Measurements from ENCODE around the gene DDN.

The DDN gene

DNA sequence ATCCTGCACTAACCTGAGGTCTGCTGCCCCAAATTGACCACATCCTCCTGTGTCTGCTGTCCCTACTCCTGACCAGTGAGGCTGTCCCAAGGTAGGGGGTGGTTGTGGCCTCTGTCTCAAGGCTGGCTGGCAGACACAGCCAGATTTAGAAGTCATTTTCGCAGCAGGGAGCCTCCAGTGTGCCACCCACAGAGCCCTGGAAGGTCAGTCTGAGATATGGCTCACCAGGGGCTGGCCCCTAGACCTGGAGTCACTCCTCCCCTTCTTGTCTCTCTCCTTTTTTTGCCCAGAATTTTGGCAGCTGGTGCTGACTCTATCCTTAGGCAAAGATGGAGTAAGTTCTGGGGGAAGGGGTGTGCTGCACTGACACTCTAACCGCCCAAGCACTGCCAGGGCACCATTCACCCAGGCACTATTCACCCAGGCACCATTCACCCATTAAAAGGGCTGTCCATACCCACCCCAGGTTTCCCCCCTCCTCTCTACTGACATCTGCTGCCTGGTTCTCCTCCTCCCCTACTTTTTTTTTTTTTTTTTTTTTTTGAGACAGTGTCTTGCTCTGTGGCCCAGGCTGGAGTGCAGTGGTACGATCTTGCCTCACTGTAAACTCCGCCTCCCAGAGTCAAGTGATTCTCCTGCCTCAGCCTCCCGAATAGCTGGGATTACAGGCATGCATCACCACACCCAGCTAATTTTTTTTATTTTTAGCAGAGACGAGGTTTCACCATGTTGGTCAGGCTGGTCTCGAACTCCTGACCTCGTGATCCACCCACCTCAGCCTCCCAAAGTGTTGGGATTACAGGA lies 7.7 kb downstream of the DDN start:
- no peak overlapping the region for H3K4me3 ChIP-seq (replicated peaks; ENCODE audit: low read depth, low read length)
- TF ChIP-seq, protein P1, sequence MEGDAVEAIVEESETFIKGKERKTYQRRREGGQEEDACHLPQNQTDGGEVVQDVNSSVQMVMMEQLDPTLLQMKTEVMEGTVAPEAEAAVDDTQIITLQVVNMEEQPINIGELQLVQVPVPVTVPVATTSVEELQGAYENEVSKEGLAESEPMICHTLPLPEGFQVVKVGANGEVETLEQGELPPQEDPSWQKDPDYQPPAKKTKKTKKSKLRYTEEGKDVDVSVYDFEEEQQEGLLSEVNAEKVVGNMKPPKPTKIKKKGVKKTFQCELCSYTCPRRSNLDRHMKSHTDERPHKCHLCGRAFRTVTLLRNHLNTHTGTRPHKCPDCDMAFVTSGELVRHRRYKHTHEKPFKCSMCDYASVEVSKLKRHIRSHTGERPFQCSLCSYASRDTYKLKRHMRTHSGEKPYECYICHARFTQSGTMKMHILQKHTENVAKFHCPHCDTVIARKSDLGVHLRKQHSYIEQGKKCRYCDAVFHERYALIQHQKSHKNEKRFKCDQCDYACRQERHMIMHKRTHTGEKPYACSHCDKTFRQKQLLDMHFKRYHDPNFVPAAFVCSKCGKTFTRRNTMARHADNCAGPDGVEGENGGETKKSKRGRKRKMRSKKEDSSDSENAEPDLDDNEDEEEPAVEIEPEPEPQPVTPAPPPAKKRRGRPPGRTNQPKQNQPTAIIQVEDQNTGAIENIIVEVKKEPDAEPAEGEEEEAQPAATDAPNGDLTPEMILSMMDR (IDR thresholded peaks at IDR 0.05; ENCODE audit: low read length, missing control alignments) = no peak
- no peak for DNase-seq (ENCODE audit: low read depth)

DNA sequence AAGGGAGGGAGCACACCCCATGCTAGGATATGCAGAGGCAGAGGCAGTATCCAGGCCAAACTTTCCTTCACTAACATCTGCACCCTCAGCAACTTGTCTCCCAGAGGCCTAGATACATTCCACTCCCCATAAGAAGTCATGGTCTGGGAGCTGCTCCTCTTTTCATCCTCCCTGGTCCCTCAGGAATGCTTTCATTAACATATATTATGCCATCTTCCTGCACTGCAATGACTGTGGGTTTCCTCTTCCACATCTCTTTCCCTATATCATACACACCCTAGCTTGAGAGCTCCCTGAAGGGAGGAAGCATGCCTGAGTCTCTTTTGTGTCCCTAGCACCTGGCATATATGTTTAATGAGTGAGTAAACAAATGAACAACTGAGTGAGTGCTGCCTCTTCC lies 8.6 kb downstream of the DDN start:
- no peak for DNase-seq (ENCODE audit: low read depth)
- TF ChIP-seq, protein P1 (IDR thresholded peaks at IDR 0.05; ENCODE audit: low read length, missing control alignments) = no peak

DNA sequence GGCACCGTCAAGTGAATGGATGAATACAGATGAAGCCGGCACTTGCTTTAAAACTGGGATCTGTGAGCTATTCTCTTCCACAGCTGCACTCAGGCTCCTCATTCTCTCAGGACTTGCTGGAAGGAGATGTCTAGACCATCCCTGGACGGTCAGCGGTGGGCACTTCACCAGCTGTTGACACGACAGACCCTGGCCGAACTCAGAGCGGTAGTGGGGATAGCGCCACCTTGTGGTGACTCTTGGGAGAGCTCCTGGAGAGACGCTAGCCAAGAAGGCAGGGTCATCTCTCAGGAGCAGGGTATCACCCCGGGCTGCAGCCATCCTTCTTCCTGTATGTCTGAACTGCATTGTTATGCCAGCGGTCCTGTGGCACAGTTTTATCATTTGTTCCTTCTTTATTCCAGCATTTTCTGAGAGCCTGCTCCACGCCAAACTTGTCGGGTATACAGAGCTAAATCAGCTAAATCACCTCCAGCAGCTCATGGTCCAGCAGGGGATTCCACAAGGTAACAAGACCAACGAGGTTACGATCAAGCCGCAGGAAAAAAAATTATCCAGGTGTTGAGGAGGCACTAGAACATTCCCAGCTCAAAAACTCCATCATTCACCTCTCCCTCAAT lies 11.0 kb downstream of the DDN start:
- DNase-seq (ENCODE audit: low read depth) = peak; percentile 59
- TF ChIP-seq, protein P1 (IDR thresholded peaks at IDR 0.05; ENCODE audit: low read length, missing control alignments) = peak; percentile 94
- no peak overlapping the region for H3K4me3 ChIP-seq (replicated peaks; ENCODE audit: low read depth, low read length)

More for the DNA sequence above, 8.6 kb downstream of the DDN start:
- no peak overlapping the region for H3K4me3 ChIP-seq (replicated peaks; ENCODE audit: low read depth, low read length)

DNA sequence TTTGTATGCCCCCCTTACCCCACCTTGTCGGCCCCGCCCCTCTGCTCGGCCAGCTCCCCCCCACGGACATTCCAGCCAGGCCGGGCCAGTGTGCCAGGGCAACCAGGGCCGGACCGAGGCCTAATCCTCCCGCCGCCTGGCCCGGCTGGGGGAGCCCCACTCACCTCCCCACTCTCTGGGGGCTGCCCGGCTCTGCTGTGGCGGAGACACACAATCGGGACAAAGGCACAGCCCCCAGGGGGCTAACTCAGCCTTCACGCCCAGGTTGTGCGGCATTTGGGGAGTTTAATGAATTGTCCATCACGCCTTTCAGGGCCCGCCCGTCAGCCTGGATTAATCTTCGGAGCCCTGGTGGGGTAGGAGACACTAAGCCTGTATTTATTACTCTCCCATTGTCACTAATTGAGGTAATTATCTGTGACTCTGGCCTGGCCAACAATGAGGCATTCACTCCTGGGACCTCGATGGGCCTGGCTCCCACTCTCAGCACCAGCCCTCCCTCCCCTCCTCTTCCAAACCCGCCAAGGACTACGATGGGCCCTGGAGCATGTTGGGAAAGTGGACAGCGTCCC lies 12.4 kb downstream of the DDN start:
- TF ChIP-seq, protein P1 (IDR thresholded peaks at IDR 0.05; ENCODE audit: low read length, missing control alignments) = no peak
- no peak for DNase-seq (ENCODE audit: low read depth)
- H3K4me3 ChIP-seq (replicated peaks; ENCODE audit: low read depth, low read length) = no peak overlapping the region

DNA sequence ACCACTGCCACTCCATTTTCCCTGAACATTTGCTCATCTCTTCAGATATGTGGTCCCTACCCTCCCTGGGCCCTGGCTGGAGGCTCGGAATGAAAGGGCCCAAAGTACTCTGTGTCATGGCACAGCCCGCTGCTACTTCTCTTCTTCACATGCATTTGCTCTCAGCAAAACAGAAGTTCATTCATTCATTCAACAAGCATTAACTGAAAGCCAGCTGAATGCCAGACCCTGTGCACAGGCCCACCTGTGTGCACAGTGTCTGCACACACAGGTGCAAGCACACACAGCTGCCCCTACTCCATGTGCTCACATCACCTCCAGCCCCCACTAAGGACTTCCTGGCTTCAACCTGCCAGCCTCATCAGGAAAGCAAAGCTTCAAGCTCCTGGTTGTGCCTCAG lies 13.3 kb downstream of the DDN start:
- no peak overlapping the region for H3K4me3 ChIP-seq (replicated peaks; ENCODE audit: low read depth, low read length)
- no peak for DNase-seq (ENCODE audit: low read depth)
- TF ChIP-seq, protein P1 (IDR thresholded peaks at IDR 0.05; ENCODE audit: low read length, missing control alignments) = no peak

DNA sequence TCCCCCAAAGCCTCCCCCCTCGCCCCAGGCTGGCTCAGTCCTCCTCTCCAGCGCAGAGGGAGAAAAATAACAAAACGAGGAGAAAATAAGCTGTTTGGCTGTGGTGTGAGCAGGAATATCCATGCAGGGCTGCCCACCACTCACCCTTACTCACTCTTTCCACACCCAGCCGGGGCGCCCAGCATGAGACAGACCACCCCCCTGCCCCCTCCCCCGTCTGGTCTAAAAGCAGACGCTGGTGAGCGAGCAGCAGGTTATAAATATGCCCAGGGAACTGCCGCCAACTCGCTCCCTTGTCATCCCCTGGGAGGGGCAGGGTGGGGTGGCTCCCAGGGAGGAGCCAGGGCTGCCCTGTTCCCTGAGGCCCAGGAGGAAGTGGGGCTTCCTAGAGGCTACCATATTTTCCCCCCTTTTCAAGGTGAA lies 13.7 kb downstream of the DDN start:
- TF ChIP-seq, protein P1 (IDR thresholded peaks at IDR 0.05; ENCODE audit: low read length, missing control alignments) = no peak
- H3K4me3 ChIP-seq (replicated peaks; ENCODE audit: low read depth, low read length) = no peak overlapping the region

More for the DNA sequence above, 13.7 kb downstream of the DDN start:
- no peak for DNase-seq (ENCODE audit: low read depth)

Data from fibroblast of pulmonary artery (primary cell).